Right lobe of liver (tissue), 4 donors: ENCODE results near the gene RNGTT.

Experiments
- POLR2A ChIP-seq: fragments of 450-650 bp; IDR thresholded peaks from one replicate; pipeline ENCODE4 v1.6.1; 2017; ENCODE audit warnings: antibody characterized with exemption, mild to moderate bottlenecking
- TF ChIP-seq, protein P1 (sequence below), 4 donors: fragments of 200-600 bp in 3 of 4; fragments of 450-650 bp in 1 of 4; IDR thresholded peaks; one replicate each; pipeline versions ENCODE4 v1.5.1 to v1.8.0; 2016 to 2022; ENCODE audit warnings: antibody characterized with exemption in 4 of 4, mild to moderate bottlenecking in 2 of 4
- donor health status: DM: no; HTN: no; CAD: no.
- donor health status: DM: no; HTN: no; CAD: no.
- donor health status: DM: no; HTN: yes; CAD: no.

DNA sequence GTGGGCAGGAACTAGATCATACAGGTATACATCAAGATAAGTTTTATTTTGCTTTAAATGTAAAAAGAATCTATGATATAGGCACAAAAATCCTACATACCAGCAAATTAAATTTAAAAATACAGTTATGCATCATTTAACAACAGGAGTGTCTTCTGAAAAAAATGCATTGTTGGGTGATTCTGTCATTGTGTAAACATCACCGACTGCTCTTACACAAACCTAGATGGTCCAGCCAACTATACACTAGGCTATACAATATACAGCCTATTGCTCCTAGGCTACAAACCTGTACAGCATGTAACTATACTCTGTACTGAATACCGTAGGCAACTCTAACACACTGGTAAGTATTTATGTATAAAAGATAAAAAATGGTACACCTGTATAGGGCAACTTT, 139.4 kb downstream of the RNGTT start:
- TF ChIP-seq, protein P1, sequence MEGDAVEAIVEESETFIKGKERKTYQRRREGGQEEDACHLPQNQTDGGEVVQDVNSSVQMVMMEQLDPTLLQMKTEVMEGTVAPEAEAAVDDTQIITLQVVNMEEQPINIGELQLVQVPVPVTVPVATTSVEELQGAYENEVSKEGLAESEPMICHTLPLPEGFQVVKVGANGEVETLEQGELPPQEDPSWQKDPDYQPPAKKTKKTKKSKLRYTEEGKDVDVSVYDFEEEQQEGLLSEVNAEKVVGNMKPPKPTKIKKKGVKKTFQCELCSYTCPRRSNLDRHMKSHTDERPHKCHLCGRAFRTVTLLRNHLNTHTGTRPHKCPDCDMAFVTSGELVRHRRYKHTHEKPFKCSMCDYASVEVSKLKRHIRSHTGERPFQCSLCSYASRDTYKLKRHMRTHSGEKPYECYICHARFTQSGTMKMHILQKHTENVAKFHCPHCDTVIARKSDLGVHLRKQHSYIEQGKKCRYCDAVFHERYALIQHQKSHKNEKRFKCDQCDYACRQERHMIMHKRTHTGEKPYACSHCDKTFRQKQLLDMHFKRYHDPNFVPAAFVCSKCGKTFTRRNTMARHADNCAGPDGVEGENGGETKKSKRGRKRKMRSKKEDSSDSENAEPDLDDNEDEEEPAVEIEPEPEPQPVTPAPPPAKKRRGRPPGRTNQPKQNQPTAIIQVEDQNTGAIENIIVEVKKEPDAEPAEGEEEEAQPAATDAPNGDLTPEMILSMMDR (IDR thresholded peaks at IDR 0.05) = no peak
- no peak for TF ChIP-seq POLR2A
